GM20431 (cell line): Measurements from ENCODE around the gene XXYLT1.
"Not testable (repeated sequence)": the region's sequence is repeated elsewhere in the genome, so short reads cannot be mapped to it uniquely, and the experiment has no call there.

Experiments
- in situ Hi-C: fragments of 300-500 bp; cut with MseI, MboI; formaldehyde crosslinking; loops from one replicate; pipeline ENCODE4 v1.15.0; 2020; ENCODE audit warnings: low sequenced_read_pairs; ENCODE audit not compliant: unreplicated experiment

Gene XXYLT1

DNA sequence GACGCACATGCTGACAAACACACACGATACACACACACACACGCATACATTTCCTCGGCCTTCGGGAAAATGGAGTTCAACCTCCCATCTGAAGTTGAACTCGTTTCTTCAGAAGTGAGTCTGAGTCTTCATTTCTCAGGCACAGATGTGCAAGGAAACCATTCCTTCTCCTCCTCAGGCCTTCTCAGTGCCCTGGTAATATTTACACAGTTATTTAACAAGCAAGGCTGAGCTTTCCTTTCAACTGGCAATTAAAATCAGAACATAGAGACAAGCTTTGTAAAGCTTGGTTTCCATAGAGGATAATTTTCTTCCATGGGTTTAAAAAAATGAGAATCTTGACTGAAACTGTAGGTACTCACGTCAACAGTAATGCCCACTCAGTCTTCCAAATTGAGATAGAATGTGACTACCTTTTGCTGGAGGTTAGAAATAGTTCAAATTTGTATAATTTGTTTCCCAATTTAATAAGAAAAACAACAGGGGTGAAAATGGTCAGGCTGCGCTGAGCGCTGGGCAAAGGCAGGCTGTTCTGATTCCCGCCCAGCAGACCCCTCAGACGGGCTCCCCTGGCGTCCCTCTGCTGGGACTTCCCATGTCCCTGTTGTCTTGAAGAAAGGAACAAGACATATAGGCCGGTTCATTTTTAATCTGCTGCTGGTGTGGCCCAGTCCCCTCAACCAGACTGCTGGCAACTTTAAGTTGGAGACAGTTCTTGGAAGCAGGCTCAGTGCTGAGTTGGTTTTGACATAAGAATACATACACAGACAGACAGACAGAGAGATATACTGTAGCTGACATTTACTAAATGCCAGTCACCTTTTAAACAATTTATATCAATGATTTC, 174.3 kb downstream of the XXYLT1 start:
- in situ Hi-C loops: no loop called here

DNA sequence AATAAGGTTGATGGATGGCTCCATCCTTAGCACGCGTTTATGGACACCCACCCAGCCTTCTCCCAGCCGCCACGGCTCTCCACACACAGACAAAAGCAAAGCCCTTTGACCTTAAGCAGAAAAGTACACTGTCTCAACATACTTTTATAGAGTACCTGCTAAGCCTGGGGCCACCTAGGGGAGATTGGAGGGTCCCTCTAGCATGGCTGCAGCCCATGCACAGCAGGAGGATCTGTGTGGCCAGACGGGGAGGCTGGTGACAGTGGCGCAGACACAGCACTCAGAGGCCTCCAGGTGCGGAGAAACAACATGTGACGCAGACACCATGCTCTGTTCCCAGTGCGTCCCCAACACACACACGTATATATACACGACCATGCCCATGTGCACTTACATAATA, 174.9 kb downstream of the XXYLT1 start:
- in situ Hi-C loops: no loop called here

DNA sequence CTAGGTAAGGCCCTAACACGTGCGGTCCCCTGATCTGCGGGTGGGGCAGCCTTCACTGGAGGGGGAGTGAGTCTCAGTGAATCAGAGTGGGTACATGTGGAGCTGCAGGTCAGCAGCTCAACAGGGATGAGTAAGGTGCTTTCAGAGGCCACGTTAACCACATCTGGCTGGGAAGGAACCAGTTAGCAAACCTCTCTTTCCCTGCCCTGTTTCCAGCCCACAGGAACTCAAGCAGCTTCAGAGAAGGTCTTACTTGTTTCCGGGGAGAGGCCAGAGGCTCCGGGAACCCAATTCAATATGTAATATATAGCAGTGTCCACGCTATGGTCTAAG, 175.3 kb downstream of the XXYLT1 start:
- in situ Hi-C loops: no loop called here

DNA sequence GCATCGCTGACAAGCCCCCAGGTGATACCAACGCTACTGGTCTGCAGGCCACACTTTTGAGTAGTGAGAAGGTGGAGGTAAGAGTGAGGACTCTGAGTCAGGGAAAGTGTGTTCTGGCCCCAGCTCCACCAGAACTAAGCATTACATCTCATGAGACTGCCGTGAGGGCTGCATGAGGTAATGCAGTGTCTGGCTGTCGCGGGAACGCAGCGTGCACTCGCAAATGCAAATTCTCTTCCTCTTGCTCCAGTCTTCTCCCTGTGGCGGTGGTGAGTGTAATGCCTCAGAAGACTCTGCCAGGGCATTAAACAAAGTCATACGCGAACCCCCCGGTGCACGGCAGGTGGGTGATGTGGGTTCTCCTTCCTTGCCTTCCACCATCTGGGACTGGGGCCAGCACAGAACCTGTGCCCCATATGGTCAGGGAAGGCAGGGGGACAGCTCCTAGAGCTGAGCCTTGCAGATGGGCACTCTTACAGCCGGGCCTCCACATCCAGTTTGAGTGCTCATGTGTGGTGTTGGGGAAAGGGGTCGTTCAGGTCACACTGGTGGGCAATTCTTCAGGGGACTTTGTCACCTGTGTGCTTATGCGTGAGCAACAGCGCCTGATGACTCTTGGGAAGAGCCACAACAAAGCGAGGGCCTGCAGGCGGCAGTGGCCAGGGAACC, 175.8 kb downstream of the XXYLT1 start:
- in situ Hi-C loops: no loop called here

DNA sequence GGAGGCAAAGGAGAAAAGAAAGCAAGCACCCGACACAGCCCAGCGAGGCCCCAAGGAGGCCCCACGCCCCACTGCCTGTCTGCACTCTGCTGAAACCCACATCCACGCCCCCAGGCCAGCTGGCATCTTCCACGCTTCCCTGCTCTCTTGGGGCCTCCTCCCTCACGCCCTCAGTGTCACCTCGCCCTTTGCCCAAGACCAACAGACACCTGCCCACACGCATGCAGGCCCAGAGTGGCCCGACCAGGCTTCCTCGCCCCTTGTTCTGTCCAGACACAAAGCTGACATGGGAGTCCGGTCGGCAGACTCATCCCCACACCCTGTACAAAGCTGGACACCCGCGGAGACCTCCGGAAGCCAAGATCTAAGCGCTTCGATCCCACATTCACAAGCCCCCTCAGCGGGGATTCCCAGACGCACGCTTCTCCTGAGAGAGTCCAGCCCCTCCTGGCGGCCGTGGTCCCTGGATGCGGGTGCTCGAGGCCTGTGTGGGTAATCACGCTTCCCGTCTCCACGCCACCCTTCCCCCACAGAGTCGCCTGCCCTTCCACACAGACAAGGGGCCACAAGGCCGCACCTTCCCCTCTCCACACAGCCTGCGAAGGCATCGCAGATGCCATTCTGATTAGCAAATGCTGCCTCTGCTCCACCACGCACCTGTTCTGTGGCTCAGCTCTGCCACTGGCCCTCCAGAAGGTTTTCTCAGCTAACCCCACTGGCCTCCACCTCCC, 176.6 kb downstream of the XXYLT1 start:
- in situ Hi-C loops: no loop called here

DNA sequence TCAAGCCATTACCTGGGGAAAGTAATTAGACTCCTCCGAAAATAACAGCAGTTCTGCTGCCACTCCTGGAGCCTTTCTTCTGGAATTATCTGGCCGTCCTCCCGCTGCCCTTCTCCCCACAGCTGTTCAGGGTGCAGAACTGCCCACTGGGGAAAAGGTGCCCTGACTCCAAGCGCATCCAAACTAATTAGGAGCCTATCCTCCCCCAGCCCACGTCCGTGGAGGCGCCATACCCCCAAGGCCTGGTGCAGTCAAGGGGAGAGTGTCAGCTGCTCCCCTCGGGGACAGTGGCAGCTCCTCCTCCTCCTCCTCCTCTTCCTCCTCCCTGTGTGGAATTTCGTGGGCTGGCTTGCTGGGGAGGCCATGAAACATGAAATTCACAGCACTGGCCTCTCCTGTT, 177.2 kb downstream of the XXYLT1 start:
- in situ Hi-C loops: no loop called here

DNA sequence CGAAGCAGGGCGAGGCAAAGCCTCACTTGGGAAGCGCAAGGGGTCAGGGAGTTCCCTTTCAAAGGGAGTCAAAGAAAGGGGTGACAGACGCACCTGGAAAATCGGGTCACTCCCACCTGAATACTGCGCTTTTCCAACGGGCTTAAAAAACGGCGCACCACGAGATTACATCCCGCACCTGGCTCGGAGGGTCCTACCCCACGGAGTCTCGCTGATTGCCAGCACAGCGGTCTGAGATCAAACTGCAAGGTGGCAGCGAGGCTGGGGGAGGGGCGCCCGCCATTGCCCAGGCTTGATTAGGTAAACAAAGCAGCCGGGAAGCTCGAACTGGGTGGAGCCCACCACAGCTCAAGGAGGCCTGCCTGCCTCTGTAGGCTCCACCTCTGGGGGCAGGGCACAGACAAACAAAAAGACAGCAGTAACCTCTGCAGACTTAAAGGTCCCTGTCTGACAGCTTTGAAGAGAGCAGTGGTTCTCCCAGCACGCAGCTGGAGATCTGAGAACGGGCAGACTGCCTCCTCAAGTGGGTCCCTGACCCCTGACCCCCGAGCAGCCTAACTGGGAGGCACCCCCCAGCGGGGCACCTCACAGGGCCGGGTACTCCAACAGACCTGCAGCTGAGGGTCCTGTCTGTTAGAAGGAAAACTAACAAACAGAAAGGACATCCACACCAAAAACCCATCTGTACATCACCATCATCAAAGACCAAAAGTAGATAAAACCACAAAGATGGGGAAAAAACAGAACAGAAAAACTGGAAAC, 182.9 kb downstream of the XXYLT1 start:
- in situ Hi-C loops: not testable (repeated sequence)

DNA sequence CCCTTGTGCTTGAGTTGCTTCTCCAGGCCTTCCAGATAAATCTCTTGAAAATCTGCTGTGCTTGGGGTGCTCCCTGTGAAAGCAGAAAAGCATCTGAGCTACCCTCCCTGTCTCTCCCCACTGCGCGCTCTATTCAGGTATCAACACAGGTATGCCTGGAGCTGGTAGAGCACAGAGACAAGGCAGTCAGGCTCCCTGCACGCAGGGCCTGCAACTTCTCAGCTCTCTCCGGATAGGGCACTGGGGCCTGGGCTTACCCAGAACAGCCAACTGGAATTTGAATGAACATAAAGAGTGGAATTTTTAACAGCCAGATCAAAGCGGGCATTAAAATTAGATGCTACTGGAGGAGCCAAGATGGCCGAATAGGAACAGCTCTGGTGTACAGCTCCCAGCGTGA, 183.6 kb downstream of the XXYLT1 start:
- in situ Hi-C loops: no loop called here

DNA sequence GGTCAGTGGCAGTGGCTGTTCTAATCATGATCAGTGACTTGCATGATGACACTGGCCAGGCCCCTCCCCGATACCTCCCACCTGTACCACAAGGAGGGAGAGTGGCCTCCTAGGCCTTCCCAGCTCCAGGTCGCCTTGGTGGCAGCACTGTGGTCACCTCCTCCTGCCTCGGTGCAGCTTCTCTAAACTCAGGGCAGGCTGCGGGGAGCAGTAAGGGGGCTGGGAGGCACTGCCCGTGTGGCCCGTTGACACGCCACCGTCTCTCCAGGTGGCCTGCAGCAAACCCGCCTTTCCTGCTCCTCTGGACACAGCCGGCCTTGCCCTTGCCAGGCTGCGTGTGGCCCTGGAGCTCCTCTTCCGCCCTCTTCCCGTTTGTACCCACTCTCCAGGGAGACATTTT, 184.1 kb downstream of the XXYLT1 start:
- in situ Hi-C loops: no loop called here

DNA sequence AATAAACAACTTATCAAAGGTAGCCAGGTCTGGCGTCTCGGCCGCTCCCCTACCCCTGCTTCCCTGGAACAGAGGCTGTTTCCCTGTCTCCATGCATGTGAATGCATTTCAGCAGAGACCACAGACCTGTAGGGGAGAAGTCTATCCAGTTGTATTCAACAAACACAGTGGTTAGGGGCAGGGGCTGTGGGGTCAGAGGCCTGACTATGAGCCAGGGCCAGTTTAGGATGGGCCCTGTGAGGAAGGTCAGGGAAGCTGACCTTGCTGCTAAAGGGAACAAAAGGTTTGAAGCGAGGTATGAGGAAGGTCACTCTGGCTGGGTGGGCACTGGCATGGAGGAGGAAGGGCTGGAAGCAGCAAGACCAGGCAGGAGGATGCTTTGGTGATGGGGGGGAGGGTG, 184.6 kb downstream of the XXYLT1 start:
- in situ Hi-C loops: no loop called here

DNA sequence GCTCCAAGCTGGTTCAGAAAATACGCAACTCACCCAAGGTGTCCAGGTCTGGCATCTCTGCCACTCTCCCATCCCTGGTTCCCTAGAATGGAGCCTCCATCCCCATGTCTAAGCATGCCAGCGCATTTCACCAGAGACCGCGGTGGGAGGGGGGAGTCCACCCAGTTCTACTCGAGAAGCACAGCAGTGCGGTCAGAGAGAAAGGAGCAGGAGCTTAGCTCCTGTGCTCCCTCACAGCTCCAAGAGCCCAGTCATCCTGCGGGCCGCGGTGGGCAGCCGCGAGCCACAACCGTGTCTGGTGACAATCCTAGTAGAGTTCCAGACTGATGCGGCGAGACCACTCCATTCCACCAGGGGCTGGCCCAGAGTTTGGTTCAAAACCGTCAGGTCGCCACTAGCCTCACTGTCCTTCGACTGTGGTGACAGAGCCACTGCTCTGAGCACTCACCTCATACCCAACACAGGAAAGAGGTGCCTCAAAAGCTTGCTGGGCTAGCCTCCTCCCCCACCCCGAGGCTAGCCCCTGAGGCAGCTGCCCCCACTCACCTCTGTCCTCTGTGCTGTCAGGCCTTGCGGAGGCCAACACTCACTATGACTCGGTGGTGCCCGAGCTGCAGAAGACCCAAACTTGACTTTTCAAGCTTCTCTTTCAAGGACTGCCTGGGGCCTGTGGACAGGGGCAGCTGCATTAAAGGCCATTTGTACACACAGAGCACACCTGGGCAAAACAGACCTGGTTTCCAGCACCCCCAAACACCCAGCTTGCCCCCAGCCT, 185.4 kb downstream of the XXYLT1 start:
- in situ Hi-C loops: no loop called here

DNA sequence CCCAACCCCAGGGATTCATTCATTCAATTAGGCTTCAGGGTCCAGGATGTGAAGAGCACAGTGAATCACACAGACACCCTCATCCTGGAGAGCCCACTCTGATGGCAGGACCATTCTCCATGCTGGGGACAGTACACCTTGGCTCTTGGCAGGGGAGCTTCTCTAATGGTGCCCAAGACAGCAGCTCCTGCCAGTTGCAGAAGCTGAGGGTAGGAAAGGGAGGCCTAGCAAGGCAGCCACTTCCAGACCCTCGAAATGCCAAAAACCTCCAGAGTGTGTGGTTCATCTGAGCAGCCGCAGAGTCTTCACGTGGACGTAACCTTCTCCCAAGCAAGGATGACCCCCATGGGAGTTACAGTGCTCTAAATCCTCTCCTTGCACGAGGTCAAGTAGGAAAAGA, 186.2 kb downstream of the XXYLT1 start:
- in situ Hi-C loops: no loop called here

DNA sequence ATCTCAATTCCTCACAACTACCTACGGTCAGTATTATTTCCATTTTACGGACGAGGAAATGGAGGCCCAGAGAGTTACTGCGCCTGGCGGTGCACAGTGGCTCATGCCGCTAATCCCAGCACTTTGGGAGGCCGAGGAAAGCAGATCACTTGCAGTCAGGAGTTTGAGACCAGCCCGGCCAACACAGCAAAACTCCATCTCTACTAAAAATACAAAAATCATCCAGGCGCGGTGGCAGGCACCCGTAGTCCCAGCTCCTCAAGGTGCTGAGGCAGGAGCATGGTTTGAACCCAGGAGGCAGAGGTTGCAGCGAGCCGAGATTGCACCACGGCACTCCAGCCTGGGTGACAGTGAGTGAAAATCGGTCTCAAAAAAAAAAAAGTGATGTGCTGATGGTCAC, 187.3 kb downstream of the XXYLT1 start:
- in situ Hi-C loops: no loop called here

DNA sequence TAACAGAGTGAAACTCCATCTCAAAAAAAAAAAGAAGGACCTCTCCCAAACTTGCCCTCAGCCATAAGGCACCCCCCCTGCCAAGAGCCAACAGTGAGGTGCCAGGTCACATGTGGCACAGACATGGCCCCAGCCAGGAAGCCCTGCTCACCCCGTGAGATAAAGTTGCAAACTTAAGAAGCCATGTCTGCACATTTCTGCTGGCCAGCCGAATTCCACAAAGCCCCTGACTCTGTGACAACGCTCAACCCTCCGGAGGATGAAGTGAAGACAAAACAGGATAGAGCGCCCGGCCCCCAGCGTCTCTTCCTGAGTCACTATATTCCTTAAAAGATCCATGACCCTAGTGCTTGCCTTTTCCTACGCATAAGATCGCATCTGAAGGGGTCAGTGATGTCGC, 188.1 kb downstream of the XXYLT1 start:
- in situ Hi-C loops: no loop called here

DNA sequence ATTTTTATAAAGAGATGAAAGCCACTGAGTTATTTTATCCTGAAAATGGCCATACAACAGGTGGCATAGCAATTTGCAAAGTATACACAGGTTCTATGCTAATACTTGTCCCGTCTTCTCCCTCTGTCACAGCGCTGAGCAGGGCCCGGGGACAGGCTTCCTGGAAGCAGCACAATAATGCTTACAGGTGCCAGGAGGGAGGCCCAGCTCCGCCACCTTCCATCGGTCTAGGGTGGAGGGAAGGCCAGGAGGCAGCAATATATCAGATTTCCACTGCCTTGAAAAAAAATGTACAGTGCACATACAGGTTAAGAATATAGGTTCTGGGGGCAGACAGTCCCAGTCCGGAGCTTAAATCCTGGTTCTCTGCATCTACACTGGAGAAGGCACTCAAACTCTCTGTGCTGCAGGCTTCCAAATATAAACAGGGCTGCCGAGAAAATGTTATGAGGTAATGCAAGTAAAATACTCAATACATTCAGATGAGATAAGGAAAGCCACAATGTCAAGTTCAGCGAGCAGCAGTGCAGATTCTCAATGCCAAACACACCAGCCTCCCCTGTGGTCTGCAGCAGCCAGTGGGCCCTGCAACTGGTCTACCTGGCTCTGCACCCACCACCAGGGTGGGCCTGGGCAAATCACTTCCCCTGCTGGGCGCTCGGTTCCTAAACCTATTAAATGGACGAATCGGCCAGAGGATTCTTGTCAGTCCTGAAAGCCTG, 189.6 kb downstream of the XXYLT1 start:
- in situ Hi-C loops: no loop called here

DNA sequence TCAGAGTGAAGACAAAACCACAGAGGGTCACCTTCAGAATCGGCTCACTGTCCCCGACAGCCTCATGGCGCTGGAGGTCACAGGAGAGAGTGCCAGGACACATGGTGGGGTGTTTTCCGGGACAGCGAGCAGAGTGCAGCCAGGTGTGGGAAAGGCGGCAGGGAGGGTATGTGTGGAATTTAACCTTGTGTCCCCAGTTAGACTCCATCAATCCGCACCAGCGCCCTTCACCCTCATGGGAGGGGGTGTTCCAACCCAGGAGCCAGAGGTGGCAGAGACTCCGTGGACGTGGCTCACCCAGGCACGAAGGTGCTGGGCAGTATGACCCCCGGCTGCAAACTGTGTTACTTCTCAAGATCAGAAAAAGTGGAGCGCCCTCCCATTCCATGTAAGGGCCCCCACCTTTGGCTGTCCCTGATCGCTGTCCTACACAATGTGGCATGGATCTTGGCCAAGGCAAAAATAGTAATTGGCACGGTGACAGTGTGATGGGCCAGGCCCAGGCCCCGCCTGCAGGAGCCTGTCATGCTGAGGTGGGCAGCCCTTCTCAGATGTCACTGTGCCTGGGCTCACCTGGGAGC, 190.3 kb downstream of the XXYLT1 start:
- in situ Hi-C loops: no loop called here

DNA sequence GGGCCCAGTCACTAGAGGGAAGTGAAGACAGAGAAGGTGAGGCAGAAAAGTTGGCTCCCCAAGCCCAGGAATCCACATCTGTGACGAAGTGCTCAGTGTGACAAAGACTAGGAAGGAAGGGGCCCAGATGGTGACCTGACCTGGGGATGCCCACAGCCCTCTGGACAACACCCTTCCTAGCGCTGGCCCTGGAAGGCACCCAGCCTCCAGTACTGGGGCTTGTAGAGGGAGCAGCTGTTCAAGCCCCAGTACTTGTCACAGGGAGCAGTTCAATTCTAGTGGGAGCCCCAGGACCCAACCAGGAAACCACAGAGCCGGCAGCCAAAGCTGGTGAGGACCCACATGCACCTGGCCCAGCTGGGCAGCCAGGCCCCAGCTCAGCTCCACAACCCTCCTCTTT, 190.8 kb downstream of the XXYLT1 start:
- in situ Hi-C loops: no loop called here

DNA sequence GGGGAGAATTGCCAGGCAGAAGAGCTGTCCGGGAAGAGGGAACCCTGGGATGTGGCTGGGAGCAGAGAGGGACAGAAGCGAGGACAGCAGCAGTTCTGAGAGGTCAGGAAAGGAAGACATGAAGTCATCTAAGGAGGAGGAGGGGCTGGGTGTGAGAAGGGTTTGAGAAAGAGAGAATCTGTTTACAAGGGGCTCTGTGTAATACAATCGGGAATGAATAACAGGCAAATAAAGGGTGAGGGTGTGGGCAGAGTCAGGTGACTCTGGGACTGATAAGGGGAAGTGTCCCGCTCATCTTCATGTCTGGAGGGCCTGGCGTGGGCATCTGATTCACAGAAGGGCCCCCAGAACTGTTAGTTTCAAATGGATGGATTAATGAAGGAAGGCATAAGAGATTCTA, 191.3 kb downstream of the XXYLT1 start:
- in situ Hi-C loops: no loop called here

DNA sequence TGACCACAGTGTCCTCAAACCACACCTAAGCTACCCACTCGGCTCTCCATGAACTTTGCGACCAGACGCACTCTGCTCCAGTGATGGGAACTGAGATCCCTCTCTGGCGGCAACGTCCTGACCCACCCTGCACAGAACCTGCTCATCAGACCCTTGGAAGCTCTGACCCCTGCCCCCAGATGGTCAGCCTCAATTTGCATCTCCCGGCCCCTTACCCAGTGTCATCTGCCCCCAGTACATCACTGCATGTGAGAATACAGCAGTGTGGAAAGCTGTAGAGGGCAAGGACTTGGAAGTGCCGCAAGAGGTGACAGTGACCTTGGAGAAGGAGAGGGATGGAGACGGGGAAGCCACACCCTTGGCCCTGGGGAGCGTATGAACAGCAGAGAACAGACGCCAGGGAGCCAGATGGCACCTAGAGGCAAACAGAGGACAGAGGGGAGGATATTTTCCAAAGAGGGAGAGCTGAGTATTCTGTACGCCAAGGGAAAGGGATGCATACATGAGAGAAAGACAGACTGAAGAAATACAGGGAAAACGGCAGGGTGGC, 192.0 kb downstream of the XXYLT1 start:
- in situ Hi-C loops: no loop called here
